Measurements from ENCODE around the gene CR1. TPM values are rescaled to one million over a fixed set of nuclear protein-coding genes. Genes with fewer than 3 reads are reported as not detected.

The CR1 gene
- total and polyA plus RNA-seq, 9 of the 15 experiments (the other 6 are each of a cell fraction or from before 2014, with no cell fraction given), result 0.07 to 0.47 (median 0.18) TPM

DNA sequence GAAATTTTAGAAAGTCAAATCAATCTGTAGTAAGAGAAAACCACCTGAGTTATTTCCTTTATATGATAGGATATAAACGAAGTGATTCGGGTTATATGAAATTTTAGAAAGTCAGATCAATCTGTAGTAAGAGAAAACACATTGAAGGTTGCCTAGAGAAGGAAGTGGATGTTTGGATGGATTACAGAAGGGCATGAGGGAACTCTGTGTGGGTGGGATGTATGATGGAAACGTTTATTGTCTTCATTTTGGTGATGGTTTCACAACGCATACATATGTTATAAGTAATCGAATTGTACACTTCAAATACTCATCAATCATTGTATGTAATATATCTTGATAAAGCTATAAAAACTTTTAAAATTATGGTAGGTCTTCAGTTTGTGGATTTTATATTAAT, 5.1 kb downstream of the CR1 start:
- FAIRE-seq, result no peak
- in situ Hi-C loops (cut with MboI), result loop anchor here (25.0 kb wide), 1 partner anchor 889 kb away; the partner anchor contains the start of gene EIF2D

More for the DNA sequence above, 5.1 kb downstream of the CR1 start:
- Histone ChIP-seq H3K9ac (ENCODE audit: insufficient read depth in 1 of 2, low read depth in 2 of 2, low read length in 2 of 2) (no peak overlapping the region), H3K4me2 (ENCODE audit: insufficient read depth, low read length) (no peak overlapping the region), H3K9me3 (replicated peaks; ENCODE audit: control insufficient read depth, insufficient read depth, low read depth, low read length) (no peaks in the 10 kb centered on the region), H3K79me2 (ENCODE audit: control insufficient read depth, insufficient read depth, low read length) (no peaks in the 10 kb centered on the region), H3K4me3 (no peak overlapping the region), H2AFZ (ENCODE audit: low read depth, low read length) (no peak overlapping the region), H3K36me3 (ENCODE audit: control insufficient read depth, insufficient read depth, low read length) (no peaks in the 10 kb centered on the region; the same call in 2 of the 3 replicates), H3K27ac (ENCODE audit: extremely low read depth, low read depth, low read length) (no peak overlapping the region), H3K4me1 (replicated peaks in 1 of 2; ENCODE audit: control insufficient read depth in 2 of 2, insufficient read depth in 2 of 2, low read length in 2 of 2) (peaks cover 5 to 23% of the 10 kb centered on the region in 2 experiments), H3K27me3 (ENCODE audit: control insufficient read depth in 2 of 2, insufficient read depth in 2 of 2, low read length in 2 of 2) (no peaks in the 10 kb centered on the region), H3K9me1 (ENCODE audit: control insufficient read depth, insufficient read depth, low read length) (no peaks in the 10 kb centered on the region), H4K20me1 (replicated peaks; ENCODE audit: control insufficient read depth, insufficient read depth, low read length) (no peaks in the 10 kb centered on the region)
- DNase-seq (ENCODE audit: extremely low read depth in 1 of 4, low spot score in 3 of 4) (no peak), ATAC-seq (no peak)
- 68% methylated on average over 5 of the region's 5 CpGs for WGBS (ENCODE audit: insufficient coverage, low coverage, missing lambda C conversion rate)
- TF ChIP-seq CBFA2T2 (conservative IDR thresholded peaks at IDR 0.05) (no peak), MYC (IDR thresholded peaks at IDR 0.05; ENCODE audit: low read depth, low read length) (no peak), MYC (CRISPR knock-in tag; IDR thresholded peaks at IDR 0.05; ENCODE audit: borderline replicate concordance, low read depth) (no peak), NR2C2 (CRISPR knock-in tag; IDR thresholded peaks at IDR 0.05) (no peak), NR2C2 (tag; IDR thresholded peaks at IDR 0.05) (no peak), SIN3B (IDR thresholded peaks at IDR 0.05; ENCODE audit: low read depth) (no peak), OTX1 (CRISPR knock-in tag; IDR thresholded peaks at IDR 0.05) (no peak), CEBPG (CRISPR knock-in tag; IDR thresholded peaks at IDR 0.05) (no peak), CEBPG (tag; conservative IDR thresholded peaks at IDR 0.05 in 1 of 2, IDR thresholded peaks at IDR 0.05 in 1 of 2) (no peak), ZNF586 (CRISPR knock-in tag; conservative IDR thresholded peaks at IDR 0.05) (no peak)
- TF ChIP-seq, protein P1, sequence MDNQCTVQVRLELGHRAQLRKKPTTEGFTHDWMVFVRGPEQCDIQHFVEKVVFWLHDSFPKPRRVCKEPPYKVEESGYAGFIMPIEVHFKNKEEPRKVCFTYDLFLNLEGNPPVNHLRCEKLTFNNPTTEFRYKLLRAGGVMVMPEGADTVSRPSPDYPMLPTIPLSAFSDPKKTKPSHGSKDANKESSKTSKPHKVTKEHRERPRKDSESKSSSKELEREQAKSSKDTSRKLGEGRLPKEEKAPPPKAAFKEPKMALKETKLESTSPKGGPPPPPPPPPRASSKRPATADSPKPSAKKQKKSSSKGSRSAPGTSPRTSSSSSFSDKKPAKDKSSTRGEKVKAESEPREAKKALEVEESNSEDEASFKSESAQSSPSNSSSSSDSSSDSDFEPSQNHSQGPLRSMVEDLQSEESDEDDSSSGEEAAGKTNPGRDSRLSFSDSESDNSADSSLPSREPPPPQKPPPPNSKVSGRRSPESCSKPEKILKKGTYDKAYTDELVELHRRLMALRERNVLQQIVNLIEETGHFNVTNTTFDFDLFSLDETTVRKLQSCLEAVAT (IDR thresholded peaks at IDR 0.05), result no peak
- TF ChIP-seq, protein P2, sequence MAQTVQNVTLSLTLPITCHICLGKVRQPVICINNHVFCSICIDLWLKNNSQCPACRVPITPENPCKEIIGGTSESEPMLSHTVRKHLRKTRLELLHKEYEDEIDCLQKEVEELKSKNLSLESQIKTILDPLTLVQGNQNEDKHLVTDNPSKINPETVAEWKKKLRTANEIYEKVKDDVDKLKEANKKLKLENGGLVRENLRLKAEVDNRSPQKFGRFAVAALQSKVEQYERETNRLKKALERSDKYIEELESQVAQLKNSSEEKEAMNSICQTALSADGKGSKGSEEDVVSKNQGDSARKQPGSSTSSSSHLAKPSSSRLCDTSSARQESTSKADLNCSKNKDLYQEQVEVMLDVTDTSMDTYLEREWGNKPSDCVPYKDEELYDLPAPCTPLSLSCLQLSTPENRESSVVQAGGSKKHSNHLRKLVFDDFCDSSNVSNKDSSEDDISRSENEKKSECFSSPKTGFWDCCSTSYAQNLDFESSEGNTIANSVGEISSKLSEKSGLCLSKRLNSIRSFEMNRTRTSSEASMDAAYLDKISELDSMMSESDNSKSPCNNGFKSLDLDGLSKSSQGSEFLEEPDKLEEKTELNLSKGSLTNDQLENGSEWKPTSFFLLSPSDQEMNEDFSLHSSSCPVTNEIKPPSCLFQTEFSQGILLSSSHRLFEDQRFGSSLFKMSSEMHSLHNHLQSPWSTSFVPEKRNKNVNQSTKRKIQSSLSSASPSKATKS (CRISPR knock-in tag; IDR thresholded peaks at IDR 0.05), result no peak
- TF ChIP-seq, protein P3, sequence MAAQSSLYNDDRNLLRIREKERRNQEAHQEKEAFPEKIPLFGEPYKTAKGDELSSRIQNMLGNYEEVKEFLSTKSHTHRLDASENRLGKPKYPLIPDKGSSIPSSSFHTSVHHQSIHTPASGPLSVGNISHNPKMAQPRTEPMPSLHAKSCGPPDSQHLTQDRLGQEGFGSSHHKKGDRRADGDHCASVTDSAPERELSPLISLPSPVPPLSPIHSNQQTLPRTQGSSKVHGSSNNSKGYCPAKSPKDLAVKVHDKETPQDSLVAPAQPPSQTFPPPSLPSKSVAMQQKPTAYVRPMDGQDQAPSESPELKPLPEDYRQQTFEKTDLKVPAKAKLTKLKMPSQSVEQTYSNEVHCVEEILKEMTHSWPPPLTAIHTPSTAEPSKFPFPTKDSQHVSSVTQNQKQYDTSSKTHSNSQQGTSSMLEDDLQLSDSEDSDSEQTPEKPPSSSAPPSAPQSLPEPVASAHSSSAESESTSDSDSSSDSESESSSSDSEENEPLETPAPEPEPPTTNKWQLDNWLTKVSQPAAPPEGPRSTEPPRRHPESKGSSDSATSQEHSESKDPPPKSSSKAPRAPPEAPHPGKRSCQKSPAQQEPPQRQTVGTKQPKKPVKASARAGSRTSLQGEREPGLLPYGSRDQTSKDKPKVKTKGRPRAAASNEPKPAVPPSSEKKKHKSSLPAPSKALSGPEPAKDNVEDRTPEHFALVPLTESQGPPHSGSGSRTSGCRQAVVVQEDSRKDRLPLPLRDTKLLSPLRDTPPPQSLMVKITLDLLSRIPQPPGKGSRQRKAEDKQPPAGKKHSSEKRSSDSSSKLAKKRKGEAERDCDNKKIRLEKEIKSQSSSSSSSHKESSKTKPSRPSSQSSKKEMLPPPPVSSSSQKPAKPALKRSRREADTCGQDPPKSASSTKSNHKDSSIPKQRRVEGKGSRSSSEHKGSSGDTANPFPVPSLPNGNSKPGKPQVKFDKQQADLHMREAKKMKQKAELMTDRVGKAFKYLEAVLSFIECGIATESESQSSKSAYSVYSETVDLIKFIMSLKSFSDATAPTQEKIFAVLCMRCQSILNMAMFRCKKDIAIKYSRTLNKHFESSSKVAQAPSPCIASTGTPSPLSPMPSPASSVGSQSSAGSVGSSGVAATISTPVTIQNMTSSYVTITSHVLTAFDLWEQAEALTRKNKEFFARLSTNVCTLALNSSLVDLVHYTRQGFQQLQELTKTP (IDR thresholded peaks at IDR 0.05; ENCODE audit: low read depth in 1 of 2, partially characterized antibody in 2 of 2), result no peak
- intact Hi-C loops (cut with micrococcal nuclease), result loop anchor here (5.0 kb wide), 1 partner anchor 179 kb away; the partner anchor contains the start of gene CD55
- POLR2A ChIA-PET, result interaction anchor here (0.9 to 1.2 kb wide), 3 partner anchors 19 to 426 kb away, joined by 3 to 5 read pairs (median 4); no protein-coding TSS in a partner anchor
- CTCF ChIA-PET (ENCODE audit: low intra/inter-chr PET ratio), result interaction anchor here (1.1 kb wide), 1 partner anchor 416 kb away, joined by 5 read pairs; no protein-coding TSS in a partner anchor
- no TSS peak for BruUV-seq (replicated peaks)
